IMR-90 (cell line): ENCODE data around the gene RBMS3.

Source experiments
- BHLHE40 ChIP-seq: fragments of 150-350 bp; IDR thresholded peaks from 2 replicates; pipeline ENCODE4 v1.6.1; 2016; ENCODE audit warnings: mild to moderate bottlenecking, low read depth, low read length
- CEBPB ChIP-seq: IDR thresholded peaks from 2 replicates; pipeline ENCODE4 v1.6.1; 2012; ENCODE audit warnings: low read depth, low read length, improper control_type of control experiment
- FOS ChIP-seq: fragments of 150-350 bp; IDR thresholded peaks from 2 replicates; pipeline ENCODE4 v1.6.1; 2016; ENCODE audit warnings: low read depth, low read length
- MAFK ChIP-seq: IDR thresholded peaks from 2 replicates; pipeline ENCODE4 v1.6.1; 2012; ENCODE audit warnings: low read depth, low read length, improper control_type of control experiment
- MAZ ChIP-seq: IDR thresholded peaks from 2 replicates; pipeline ENCODE4 v1.6.1; 2012; ENCODE audit warnings: low read depth, mild to moderate bottlenecking, low read length, improper control_type of control experiment, moderate library complexity, borderline replicate concordance
- MXI1 ChIP-seq: IDR thresholded peaks from 2 replicates; pipeline ENCODE4 v1.6.1; 2012; ENCODE audit warnings: low read depth, mild to moderate bottlenecking, low read length, moderate library complexity, borderline replicate concordance
- POLR2A ChIP-seq: IDR thresholded peaks from 2 replicates; pipeline ENCODE4 v1.6.1; 2012; ENCODE audit warnings: mild to moderate bottlenecking, low read depth, low read length
- RAD21 ChIP-seq: IDR thresholded peaks from 2 replicates; pipeline ENCODE4 v1.6.1; 2012; ENCODE audit warnings: low read length, improper control_type of control experiment
- RCOR1 ChIP-seq: IDR thresholded peaks from 2 replicates; pipeline ENCODE4 v1.6.1; 2012; ENCODE audit warnings: mild to moderate bottlenecking, low read length, improper control_type of control experiment; ENCODE audit not compliant: insufficient replicate concordance
- RFX5 ChIP-seq: IDR thresholded peaks from 2 replicates; pipeline ENCODE4 v1.8.0; 2012; ENCODE audit warnings: low read depth, mild to moderate bottlenecking, low read length, moderate library complexity
- SMC3 ChIP-seq: fragments of 150-350 bp; IDR thresholded peaks from 2 replicates; pipeline ENCODE4 v1.6.1; 2016; ENCODE audit warnings: low read depth, mild to moderate bottlenecking, antibody characterized with exemption, low read length, moderate library complexity
- TF ChIP-seq, protein P1 (sequence below): fragments of 150-350 bp; IDR thresholded peaks from 2 replicates; pipeline ENCODE4 v1.6.1; 2017; ENCODE audit warnings: mild to moderate bottlenecking, antibody characterized with exemption, low read length, low read depth
- TF ChIP-seq, protein P2 (sequence below): conservative IDR thresholded peaks from 2 replicates; pipeline ENCODE4 v1.5.1; 2012; ENCODE audit warnings: mild to moderate bottlenecking, low read depth, low read length, improper control_type of control experiment

DNA sequence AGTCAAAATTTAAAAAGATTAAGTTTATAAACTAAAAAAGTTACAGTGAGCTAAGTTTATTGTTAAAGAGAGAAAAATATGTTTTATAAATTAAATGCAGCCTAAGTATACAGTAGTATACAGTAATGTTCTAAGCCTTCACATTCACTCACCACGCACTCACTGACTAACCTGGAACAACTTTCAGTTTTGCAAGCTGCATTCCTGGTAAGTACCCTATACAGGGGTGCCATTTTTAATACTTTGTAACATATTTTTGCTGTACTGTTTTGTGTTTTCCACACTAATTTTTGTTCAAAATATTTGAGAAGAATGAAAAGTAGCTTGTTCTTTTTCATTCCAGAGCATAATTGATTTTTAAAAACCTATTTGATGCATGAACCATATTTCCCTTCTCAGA, 524.9 kb downstream of the RBMS3 start:
- TF ChIP-seq, protein P1, sequence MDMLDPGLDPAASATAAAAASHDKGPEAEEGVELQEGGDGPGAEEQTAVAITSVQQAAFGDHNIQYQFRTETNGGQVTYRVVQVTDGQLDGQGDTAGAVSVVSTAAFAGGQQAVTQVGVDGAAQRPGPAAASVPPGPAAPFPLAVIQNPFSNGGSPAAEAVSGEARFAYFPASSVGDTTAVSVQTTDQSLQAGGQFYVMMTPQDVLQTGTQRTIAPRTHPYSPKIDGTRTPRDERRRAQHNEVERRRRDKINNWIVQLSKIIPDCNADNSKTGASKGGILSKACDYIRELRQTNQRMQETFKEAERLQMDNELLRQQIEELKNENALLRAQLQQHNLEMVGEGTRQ, result no peak
- TF ChIP-seq, protein P2, sequence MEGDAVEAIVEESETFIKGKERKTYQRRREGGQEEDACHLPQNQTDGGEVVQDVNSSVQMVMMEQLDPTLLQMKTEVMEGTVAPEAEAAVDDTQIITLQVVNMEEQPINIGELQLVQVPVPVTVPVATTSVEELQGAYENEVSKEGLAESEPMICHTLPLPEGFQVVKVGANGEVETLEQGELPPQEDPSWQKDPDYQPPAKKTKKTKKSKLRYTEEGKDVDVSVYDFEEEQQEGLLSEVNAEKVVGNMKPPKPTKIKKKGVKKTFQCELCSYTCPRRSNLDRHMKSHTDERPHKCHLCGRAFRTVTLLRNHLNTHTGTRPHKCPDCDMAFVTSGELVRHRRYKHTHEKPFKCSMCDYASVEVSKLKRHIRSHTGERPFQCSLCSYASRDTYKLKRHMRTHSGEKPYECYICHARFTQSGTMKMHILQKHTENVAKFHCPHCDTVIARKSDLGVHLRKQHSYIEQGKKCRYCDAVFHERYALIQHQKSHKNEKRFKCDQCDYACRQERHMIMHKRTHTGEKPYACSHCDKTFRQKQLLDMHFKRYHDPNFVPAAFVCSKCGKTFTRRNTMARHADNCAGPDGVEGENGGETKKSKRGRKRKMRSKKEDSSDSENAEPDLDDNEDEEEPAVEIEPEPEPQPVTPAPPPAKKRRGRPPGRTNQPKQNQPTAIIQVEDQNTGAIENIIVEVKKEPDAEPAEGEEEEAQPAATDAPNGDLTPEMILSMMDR, result no peak
- TF ChIP-seq BHLHE40, result no peak
- TF ChIP-seq POLR2A, result no peak
- no peak for TF ChIP-seq SMC3
- TF ChIP-seq CEBPB, result no peak
- TF ChIP-seq RFX5, result no peak
- no peak for TF ChIP-seq MAZ
- TF ChIP-seq RCOR1, result no peak
- TF ChIP-seq RAD21, result no peak
- TF ChIP-seq MXI1, result no peak
- TF ChIP-seq MAFK, result no peak
- TF ChIP-seq FOS, result no peak
